Hepatocyte (in vitro differentiated cells): Measurements from ENCODE around the gene ELAVL2. TPM values are rescaled to one million over a fixed set of nuclear protein-coding genes. Genes with fewer than 3 reads are reported as not detected.
A peak's percentile ranks its signal among the peaks of the same experiment; 100 is the strongest.

Experiments
- DNase-seq: peaks from one replicate; pipeline ENCODE4 v3.0.0-alpha.2; 2016; ENCODE audit warnings: low spot score
- H2AFZ ChIP-seq: fragments of 200-600 bp; sonication (generic); 2 replicates; pipeline ENCODE4 v1.6.0; 2016; ENCODE audit warnings: antibody characterized with exemption, mild to moderate bottlenecking
- H3K27ac ChIP-seq: fragments of 200-600 bp; sonication (generic); 2 replicates; pipeline ENCODE4 v1.5.1; 2016; ENCODE audit warnings: mild to moderate bottlenecking
- H3K27me3 ChIP-seq: fragments of 200-600 bp; sonication (generic); 2 replicates; pipeline ENCODE4 v1.6.1; 2016
- H3K36me3 ChIP-seq: fragments of 200-600 bp; sonication (generic); replicated peaks from 2 replicates; pipeline ENCODE4 v1.5.1; 2016; ENCODE audit warnings: low read depth; ENCODE audit not compliant: insufficient read depth
- H3K4me1 ChIP-seq: fragments of 200-600 bp; sonication (generic); 2 replicates; pipeline ENCODE4 v1.5.1; 2016; ENCODE audit warnings: mild to moderate bottlenecking, moderate library complexity; ENCODE audit not compliant: insufficient read depth
- H3K4me2 ChIP-seq: fragments of 200-600 bp; sonication (generic); 2 replicates; pipeline ENCODE4 v1.6.0; 2016
- H3K4me3 ChIP-seq: fragments of 200-600 bp; sonication (generic); 2 replicates; pipeline ENCODE4 v1.5.1; 2016; ENCODE audit warnings: mild to moderate bottlenecking
- H3K79me2 ChIP-seq: fragments of 200-600 bp; sonication (generic); 2 replicates; pipeline ENCODE4 v1.6.0; 2017; ENCODE audit warnings: mild to moderate bottlenecking
- H3K9me2 ChIP-seq: fragments of 200-600 bp; sonication (generic); replicated peaks from 2 replicates; pipeline ENCODE4 v1.6.0; 2017; ENCODE audit warnings: mild to moderate bottlenecking; ENCODE audit not compliant: insufficient read depth
- H3K9me3 ChIP-seq: fragments of 200-600 bp; sonication (generic); 2 replicates; pipeline ENCODE4 v1.5.1; 2016; ENCODE audit warnings: low read depth, mild to moderate bottlenecking
- H4K20me1 ChIP-seq: fragments of 200-600 bp; sonication (generic); 2 replicates; pipeline ENCODE4 v1.6.0; 2016; ENCODE audit warnings: mild to moderate bottlenecking; ENCODE audit not compliant: insufficient read depth, poor library complexity, severe bottlenecking
- CTCF ChIP-seq: fragments of 200-600 bp; sonication (generic); IDR thresholded peaks from 2 replicates; pipeline ENCODE4 v1.5.1; 2016; ENCODE audit warnings: antibody characterized with exemption, mild to moderate bottlenecking; ENCODE audit not compliant: poor library complexity
- EZH2 ChIP-seq: fragments of 200-600 bp; sonication (generic); IDR thresholded peaks from 2 replicates; pipeline ENCODE4 v1.6.1; 2016; ENCODE audit warnings: antibody characterized with exemption, mild to moderate bottlenecking, borderline replicate concordance
- EZH2phosphoT487 ChIP-seq: fragments of 200-600 bp; sonication (generic); IDR thresholded peaks from one replicate; pipeline ENCODE4 v1.6.1; 2018; ENCODE audit warnings: antibody characterized with exemption, mild to moderate bottlenecking, low read depth, moderate library complexity; ENCODE audit not compliant: unreplicated experiment, severe bottlenecking
- WGBS: methylation state at CpG from one replicate; pipeline ENCODE4 v1.1.6; 2016; ENCODE audit warnings: low lambda C conversion rate; ENCODE audit errors: missing lambda C conversion rate; 5-methylcytosine and 5-hydroxymethylcytosine counted together
- polyA plus RNA-seq: library from polyadenylated mRNA; unstranded; fragments of >200 nt; fragmentation: Nextera tagmentation; extraction: Ambion mirVana; gene quantifications from 2 replicates; pipeline ENCODE4 v1.2.1, GENCODE V29; 2016
- total RNA-seq: library from RNA; depleted of rRNA; stranded (reverse); fragments of >200 nt; gene quantifications from 2 replicates; pipeline ENCODE4 v1.2.3, GENCODE V29; 2014

ELAVL2 gene
- total and polyA plus RNA-seq, 2 experiments from 2014 or later: 0.93 TPM; not detected in 1

- Histone ChIP-seq H3K27ac (no peak overlapping the region), H3K36me3 (no peaks in the 10 kb centered on the region), H3K79me2 (no peaks in the 10 kb centered on the region), H3K4me2 (no peak overlapping the region), H4K20me1 (no peaks in the 10 kb centered on the region), H2AFZ (no peak overlapping the region), H3K9me3 (no peaks in the 10 kb centered on the region), H3K27me3 (no peaks in the 10 kb centered on the region), H3K4me3 (no peak overlapping the region), H3K4me1 (peaks cover 6% of the 10 kb centered on the region), H3K9me2 (no peaks in the 10 kb centered on the region)
- no peak for DNase-seq
- TF ChIP-seq EZH2phosphoT487: no peak
- TF ChIP-seq CTCF: no peak
- no peak for TF ChIP-seq EZH2
- 86% methylated on average over 2 of the region's 2 CpGs for WGBS
These were observed 108.5 kb downstream of the ELAVL2 start for GRCh38 chr9:23717505-23717904.

GRCh38 chr9:23707249-23707648 lies 118.8 kb downstream of the ELAVL2 start:
- no peak overlapping the region for H3K4me2 ChIP-seq
- no peaks in the 10 kb centered on the region for H3K36me3 ChIP-seq
- no peak overlapping the region for H3K27ac ChIP-seq
- DNase-seq: no peak
- no peaks in the 10 kb centered on the region for H3K27me3 ChIP-seq
- WGBS: 81% methylated on average over 3 of the region's 3 CpGs
- no peaks in the 10 kb centered on the region for H3K9me3 ChIP-seq
- H3K9me2 ChIP-seq: no peaks in the 10 kb centered on the region
- H3K4me1 ChIP-seq: no peaks in the 10 kb centered on the region
- no peaks in the 10 kb centered on the region for H4K20me1 ChIP-seq
- H2AFZ ChIP-seq: no peak overlapping the region
- H3K4me3 ChIP-seq: no peak overlapping the region
- no peaks in the 10 kb centered on the region for H3K79me2 ChIP-seq
- TF ChIP-seq CTCF (no peak), EZH2phosphoT487 (no peak), EZH2 (no peak)

GRCh38 chr9:23702311-23702922 lies 123.6 kb downstream of the ELAVL2 start:
- Histone ChIP-seq H3K27ac (no peak overlapping the region), H3K4me3 (no peak overlapping the region), H3K4me1 (no peaks in the 10 kb centered on the region), H2AFZ (no peak overlapping the region), H3K9me3 (no peaks in the 10 kb centered on the region), H3K27me3 (no peaks in the 10 kb centered on the region), H3K79me2 (no peaks in the 10 kb centered on the region), H3K4me2 (no peak overlapping the region), H3K36me3 (no peaks in the 10 kb centered on the region), H3K9me2 (no peaks in the 10 kb centered on the region), H4K20me1 (no peaks in the 10 kb centered on the region)
- 94% methylated on average over 3 of the region's 3 CpGs for WGBS
- no peak for DNase-seq
- TF ChIP-seq CTCF (peak; percentile 9), EZH2 (no peak), EZH2phosphoT487 (no peak)

- 95% methylated on average over 6 of the region's 6 CpGs for WGBS
- TF ChIP-seq EZH2 (no peak), CTCF (no peak), EZH2phosphoT487 (no peak)
These were observed 124.7 kb downstream of the ELAVL2 start for GRCh38 chr9:23701291-23701690.

More at GRCh38 chr9:23701291-23701690, 124.7 kb downstream of the ELAVL2 start:
- Histone ChIP-seq H3K4me1 (no peaks in the 10 kb centered on the region), H3K27me3 (no peaks in the 10 kb centered on the region), H3K27ac (no peak overlapping the region), H3K4me3 (no peak overlapping the region), H3K9me3 (no peaks in the 10 kb centered on the region), H3K4me2 (no peak overlapping the region), H3K36me3 (no peaks in the 10 kb centered on the region), H3K79me2 (no peaks in the 10 kb centered on the region), H3K9me2 (no peaks in the 10 kb centered on the region), H4K20me1 (no peaks in the 10 kb centered on the region), H2AFZ (no peak overlapping the region)
- no peak for DNase-seq
